B cell (primary cell): ENCODE data around the gene FBN2.

Experiments
- CTCF ChIP-seq: fragments of 200-600 bp; IDR thresholded peaks from one replicate; pipeline ENCODE4 v1.8.0; 2022; ENCODE audit warnings: antibody characterized with exemption, mild to moderate bottlenecking
- EZH2 ChIP-seq: IDR thresholded peaks from 2 replicates; pipeline ENCODE4 v1.6.1; 2012; ENCODE audit warnings: borderline replicate concordance, low read depth, mild to moderate bottlenecking, moderate library complexity, low read length; ENCODE audit not compliant: insufficient read depth, poor library complexity, severe bottlenecking

GRCh38 chr5:128579093-128579492 is 41.0 kb upstream of the FBN2 start:
- TF ChIP-seq EZH2 (no peak), CTCF (no peak)
